ENCODE data around the gene SELENOM.
"Not testable (repeated sequence)": the region's sequence is repeated elsewhere in the genome, so short reads cannot be mapped to it uniquely, and the experiment has no call there.

Gene SELENOM

GRCh38 chr22:31089160-31090100 lies 17.9 kb downstream of the SELENOM start:
- no peak for DNase-seq

- no peak for DNase-seq
Measured at GRCh38 chr22:31088233-31088986, 19.0 kb downstream of the SELENOM start.

GRCh38 chr22:31087744-31088215 lies 19.6 kb downstream of the SELENOM start:
- DNase-seq: no peak

DNA sequence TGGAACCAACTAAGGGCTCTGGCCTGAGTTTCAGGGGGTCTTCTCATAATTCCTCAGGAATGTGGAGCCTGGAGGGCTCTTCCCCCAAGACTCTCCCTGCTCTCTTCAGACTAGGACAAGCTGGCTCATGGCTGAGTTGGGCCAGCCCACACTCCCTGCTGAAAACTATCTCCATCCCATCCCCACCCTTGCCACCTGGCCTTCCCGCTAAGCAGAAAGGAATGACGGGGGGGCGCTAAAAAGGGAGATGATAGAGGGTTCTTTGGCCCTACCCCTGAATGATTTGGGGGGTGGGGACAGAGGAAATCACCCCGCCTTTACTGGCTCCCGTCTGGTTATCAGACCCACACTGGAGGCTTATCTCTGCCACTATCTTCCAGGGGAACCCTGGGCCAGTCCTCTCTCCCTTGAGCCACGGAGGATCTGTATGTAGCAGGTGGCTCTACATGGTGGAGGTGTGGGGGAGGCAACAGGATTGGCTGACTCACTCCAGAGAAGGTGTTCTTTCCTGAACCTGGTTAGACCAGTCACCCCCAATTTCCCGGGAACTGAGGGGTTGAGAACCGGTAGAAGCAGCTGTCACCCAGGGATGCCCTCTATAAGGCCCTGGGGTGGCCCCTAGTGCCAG lies 20.6 kb downstream of the SELENOM start:
- DNase-seq: no peak

- DNase-seq: no peak
Measured at GRCh38 chr22:31085928-31086327, 21.4 kb downstream of the SELENOM start.

GRCh38 chr22:31085493-31085824 lies 21.9 kb downstream of the SELENOM start:
- no peak for DNase-seq

- no peak for DNase-seq
Measured at GRCh38 chr22:31084811-31085492, 22.4 kb downstream of the SELENOM start.

- DNase-seq: no peak
Measured at GRCh38 chr22:31083923-31084810, 23.2 kb downstream of the SELENOM start.

- DNase-seq: no peak
Measured at GRCh38 chr22:31083377-31083768, 24.0 kb downstream of the SELENOM start.

DNA sequence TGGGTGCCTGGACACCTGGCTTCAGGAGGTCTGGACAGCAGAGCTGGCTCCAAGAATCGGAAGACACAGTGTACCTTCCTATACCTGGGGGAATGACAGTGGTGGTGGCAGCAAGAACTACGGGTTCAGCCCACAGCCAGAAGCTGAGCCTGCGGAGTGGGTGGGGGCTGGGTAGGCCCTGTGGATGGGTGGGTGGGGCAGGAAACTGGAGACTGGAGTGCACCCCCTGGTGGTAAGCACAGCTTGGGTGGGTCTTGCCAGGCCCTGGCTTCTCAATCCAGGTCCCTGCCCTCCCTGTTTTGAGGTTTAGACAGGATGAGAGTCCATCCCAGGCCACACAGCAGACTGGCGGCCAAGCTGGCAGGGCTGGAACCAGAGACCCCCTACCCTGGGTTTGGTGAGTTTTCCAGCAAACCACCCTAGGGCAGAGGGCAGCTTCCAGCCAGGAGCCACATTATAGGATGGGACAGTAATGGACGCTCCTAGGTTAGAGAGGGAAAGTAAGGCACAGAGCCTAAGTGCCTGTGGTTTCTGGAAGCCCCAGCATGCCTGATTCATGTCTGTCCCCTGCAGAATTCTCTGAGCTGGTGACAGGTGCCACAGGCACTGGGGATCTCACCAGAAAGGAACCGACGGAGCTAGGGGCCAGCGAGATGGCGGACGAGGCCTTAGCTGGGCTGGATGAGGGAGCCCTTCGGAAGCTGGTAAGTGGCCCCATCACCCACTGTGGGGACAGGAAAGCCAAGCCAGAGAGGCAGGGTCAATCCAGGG lies 24.6 kb downstream of the SELENOM start:
- DNase-seq: no peak

DNA sequence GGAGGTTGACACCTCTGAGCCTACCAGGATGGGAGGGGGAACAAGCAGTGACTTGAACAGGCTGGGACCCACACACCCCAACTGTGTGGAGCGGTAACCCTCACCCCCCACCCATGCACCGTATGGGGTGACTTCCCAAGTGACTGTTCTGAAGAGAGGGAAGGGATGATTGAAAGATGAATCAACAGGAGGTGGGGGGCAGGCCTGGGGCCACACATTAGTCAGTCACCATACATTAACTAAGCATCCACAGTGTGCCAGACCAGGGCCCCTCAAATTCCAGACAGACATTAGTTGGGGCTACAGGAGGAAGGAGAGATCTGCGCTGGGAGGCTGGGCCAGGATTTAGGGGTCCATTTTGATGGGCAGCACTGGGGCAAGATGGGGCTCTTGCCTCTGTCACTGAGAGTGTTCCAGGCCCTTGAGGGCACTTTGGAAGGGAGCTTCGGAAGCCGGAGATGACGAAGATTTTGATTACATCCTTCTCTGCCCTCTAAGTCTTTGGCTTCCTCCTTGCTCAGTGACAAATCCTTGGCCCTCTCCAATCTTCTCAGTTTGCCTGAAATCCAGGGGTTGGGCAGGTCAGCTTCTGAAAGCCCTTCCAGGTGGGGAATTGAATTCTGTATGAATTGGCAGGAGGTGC lies 25.3 kb downstream of the SELENOM start:
- DNase-seq: no peak

DNA sequence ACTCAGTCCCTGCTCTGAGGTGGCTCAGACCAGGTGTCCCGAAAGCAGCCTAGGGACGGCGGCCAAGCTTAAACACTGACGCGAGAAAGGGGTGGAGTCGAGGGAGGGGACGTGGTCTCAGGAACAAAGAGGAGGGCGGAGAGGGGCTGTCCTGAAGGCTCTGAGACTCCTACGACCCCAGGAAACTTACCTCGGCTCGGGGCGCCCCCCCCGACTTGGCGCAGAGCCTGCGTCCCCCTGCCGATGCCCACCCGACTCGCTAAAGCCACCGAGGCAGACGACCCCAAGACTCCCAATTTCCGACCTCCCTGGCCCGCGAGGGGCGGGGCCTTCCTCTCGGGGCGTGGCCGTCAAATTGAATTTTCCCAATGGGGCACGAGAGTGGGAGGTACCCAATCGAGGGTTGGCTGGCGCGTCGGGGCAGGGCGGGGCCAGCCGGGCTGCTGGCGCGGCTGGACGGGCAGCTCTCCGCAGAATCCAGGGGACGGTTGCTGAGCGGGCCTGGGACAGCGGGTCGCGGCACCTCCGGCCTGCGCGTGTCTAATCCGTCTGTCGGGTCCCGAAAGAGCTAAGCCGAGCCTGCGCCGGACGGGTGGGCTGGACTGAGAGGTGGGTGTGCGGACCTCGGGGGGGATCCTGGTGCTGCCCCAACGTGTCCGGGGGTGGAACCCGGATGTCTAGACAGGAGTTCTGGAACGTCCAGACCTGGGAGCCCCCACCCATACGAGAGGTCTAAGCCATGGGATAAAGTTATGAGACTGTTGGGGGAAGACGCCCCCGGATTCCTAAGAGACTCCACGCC lies 26.3 kb downstream of the SELENOM start, which contains the start of gene SMTN:
Gene SMTN (plus strand): TSS at position 471 of the 802 bp plus-strand sequence. CDS start 1,941 bp downstream, outside the sequence.
- peak; percentile 23 for DNase-seq

- no peak for DNase-seq
Measured at GRCh38 chr22:31080164-31080847, 27.1 kb downstream of the SELENOM start.

DNA sequence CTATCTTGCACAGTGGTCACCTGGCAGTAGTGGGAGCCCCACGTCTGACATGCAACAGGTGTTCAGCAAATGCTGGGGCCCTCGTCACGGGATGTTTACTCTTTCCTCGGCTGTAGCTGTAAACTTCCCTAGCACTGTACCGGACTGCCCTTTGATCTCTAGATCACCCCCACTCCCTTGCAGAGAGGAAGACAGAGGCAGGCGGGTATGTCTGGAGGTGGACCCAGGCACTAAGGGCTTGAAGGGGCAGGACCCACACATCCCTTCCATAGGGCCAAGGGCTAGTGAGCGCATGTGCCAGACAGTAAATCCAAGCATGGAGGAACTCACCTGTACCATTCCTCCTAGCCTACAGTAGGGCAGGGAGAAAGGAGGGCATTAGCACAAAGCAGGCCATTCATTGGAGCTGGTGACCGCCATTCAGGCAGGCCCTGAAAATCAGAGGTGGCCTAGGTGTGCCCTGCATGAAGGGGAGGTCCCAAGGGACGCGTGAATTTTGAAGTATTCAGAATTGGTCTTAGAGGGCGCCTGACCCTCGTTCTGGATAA lies 28.2 kb downstream of the SELENOM start:
- DNase-seq: no peak

DNA sequence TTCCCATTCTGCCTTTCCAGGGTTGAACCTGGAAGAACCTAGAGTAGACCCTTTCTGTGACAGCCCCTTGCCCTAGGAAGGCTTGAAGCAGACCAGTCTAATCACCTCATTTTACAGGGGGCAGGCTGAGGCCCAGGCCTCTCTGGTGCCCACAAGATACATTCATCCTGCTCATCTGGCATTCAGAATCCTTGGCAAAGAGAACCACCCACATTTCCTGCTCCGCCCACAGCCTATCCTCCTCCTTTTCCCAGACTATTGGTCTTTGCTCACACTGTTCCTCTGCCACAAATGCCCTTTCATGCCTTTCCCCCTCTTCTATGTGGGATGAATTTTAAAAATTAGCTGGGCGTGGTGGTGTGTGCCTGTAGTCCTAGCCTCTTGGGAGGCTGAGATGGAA lies 29.0 kb downstream of the SELENOM start:
- not testable (repeated sequence) for DNase-seq

DNA sequence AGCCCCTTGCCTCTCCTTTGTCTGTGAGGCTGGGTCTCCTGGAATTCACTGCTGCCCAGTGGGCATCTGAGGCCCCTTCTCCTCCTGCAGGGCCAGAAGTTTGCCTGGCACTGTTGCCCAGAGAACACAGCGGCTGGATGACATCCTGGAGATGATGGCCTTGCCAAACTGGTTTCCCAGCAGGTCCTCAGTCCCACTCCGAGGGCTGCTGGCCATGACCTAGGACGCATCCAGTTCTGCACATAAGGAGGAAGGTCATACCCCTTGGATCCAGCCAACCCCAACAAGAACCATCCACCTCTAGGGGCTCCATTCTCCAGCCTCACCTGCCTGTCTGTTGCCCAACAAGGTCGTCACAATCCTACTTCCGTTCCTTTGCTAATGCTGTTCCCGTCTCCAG lies 29.7 kb downstream of the SELENOM start:
- DNase-seq: no peak

- no peak for DNase-seq
Measured at GRCh38 chr22:31075961-31076360, 31.4 kb downstream of the SELENOM start.

GRCh38 chr22:31073545-31074145 lies 33.7 kb downstream of the SELENOM start:
- DNase-seq: not testable (repeated sequence)
